NCI-H146 (cell line): ENCODE measurements around the gene MKNK1.
"Not testable (repeated sequence)": the region's sequence is repeated elsewhere in the genome, so short reads cannot be mapped to it uniquely, and the experiment has no call there.

ENCODE experiments used
- DNase-seq: peaks from one replicate; lab custom pipeline; 2025; lab: John Stamatoyannopoulos, UW

The MKNK1 gene

GRCh38 chr1:46603858-46604549, at the start of gene MKNK1:
TSS of gene MKNK1 (minus strand) at chr1:46604268. CDS start at chr1:46583327, 20,941 bp downstream.
- peak; percentile 93 for DNase-seq

GRCh38 chr1:46653405-46653958, 49.4 kb upstream of the MKNK1 start:
- DNase-seq = no peak

DNA sequence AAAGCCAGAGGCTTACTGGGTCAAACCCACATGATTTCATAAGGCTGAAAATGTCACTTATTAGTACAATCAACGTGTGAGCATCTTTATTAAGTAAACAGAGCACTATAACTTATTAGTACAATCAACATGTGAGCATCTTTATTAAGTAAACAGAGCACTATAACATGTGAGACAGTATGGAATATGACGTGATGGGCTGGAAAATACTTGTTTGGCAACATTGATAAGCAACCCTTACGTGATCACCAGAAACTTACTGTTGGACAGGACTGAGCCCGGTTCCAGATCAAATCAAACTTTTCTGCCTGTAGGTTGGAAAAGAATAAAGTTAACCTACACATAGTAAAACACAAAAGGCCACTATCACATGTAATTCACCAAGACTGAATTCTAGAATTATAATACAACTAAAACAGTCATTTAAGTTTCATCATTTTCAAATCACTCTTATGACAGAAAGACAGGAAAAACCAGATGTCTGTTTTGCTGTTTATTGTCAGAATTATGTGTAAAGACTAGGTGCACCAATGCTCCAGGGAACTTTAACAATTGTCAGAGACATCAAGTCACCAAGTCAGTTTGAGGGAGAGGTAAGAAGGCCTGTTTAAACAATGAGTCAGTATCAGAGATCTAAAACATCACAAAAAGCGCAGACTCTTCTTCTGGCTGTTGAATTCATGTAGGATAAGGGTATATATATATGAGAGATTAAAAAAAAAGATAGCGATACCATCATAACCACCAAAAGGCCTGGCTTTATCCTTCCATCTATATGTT, 48.4 kb upstream of the MKNK1 start:
- no peak for DNase-seq

DNA sequence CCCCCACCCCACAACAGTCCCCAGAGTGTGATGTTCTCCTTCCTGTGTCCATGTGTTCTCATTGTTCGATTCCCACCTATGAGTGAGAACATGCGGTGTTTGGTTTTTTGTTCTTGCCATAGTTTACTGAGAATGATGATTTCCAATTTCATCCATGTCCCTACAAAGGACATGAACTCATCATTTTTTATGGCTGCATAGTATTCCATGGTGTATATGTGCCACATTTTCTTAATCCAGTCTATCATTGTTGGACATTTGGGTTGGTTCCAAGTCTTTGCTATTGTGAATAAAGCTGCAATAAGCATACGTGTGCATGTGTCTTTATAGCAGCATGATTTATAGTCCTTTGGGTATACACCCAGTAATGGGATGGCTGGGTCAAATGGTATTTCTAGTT, 47.1 kb upstream of the MKNK1 start:
- not testable (repeated sequence) for DNase-seq

- DNase-seq = no peak
Measured at GRCh38 chr1:46650491-46650890, 46.4 kb upstream of the MKNK1 start.

- DNase-seq = no peak
Measured at GRCh38 chr1:46649764-46650163, 45.7 kb upstream of the MKNK1 start.

DNA sequence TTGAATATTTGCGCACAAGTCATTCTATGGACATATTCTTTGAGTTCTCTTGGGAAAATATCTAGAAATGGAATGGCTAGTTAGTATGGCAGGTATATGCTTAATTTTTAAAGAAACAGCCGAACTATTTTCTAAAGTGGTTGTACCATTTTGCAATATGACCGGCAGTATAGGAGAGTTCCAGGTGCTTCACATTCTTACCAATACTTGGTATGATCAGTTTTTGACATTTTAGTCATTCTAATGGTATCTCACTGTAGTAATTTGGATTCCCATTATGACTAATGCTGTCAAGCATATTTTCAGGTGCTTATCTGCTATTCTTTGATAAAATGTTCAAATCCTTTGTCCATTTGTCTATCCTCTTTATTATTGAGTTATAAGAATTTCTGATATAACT, 43.5 kb upstream of the MKNK1 start:
- no peak for DNase-seq

DNA sequence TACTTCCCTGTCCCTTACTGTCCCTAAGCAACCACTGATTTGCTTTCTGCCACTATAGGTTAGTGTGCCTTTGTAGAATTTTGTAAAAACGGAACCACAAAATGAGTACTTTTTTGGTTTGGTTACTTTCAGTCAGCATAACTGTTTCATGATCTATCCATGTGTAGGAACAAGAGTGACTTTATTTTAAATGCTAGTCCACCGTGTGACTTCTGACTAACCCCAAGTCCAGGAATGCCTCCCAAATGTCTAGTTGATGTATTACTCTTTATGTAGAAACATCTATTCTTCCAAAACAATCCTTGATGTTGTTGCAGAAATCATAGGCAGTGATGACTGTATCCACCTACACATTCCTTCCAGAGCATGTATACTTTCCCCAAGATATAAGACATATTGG, 42.8 kb upstream of the MKNK1 start:
- DNase-seq = no peak

DNA sequence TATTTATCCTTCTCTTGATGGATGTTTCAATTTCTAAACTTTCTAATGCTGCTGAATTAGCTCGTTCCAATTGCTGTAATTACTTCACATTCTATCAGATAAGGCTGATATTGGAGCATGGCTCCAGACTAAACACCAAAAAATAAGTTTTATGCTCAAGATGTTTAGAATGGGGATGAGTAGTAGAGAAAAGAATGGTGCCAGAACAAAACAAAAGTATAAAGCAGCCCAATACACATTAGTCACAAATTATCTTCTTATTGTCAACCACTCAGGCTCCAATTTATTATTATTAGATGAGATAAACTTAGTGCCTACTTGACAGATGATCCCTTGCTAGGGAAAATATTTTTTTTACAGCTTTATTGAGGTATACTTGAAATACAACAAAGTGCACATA, 42.3 kb upstream of the MKNK1 start:
- DNase-seq = no peak

DNA sequence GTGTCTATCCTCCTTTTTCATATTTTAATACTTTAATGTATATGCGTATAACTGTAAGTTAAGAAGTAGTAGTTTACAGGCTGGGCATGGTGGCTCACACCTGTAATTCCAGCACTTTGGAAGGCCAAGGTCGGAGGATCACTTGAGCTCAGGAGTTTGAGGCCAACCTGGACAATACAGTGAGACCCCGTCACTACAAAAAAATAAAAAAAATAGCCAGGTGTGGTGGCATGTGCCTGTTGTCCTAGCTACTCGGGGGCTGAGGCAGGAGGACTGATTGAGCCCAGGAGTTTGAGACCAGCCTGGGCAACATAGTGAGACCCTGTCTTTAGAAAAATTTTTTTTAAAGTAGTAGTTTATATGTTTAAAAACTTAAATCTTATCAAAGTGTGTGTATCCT, 41.7 kb upstream of the MKNK1 start:
- DNase-seq = no peak

DNA sequence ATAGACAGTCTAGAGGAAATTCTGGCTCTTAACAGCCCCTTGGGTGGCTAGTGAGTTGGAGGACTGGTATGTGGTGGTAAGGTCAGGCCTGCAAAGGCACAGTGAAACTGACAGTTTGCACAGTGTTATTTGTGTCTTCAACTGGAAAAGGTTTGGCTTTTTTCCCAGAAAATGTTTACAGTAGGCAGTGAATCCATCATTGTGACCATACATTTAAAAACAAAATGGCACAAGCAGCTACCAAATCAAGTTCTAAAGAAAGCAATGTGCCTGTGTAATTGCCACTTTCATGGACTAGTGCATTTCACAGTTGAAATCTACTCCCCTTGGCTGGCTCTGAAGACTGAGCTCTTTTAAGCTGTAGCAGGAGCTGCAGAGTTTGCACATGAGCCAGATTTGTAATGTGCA, 39.3 kb upstream of the MKNK1 start:
- peak; percentile 46 for DNase-seq

DNA sequence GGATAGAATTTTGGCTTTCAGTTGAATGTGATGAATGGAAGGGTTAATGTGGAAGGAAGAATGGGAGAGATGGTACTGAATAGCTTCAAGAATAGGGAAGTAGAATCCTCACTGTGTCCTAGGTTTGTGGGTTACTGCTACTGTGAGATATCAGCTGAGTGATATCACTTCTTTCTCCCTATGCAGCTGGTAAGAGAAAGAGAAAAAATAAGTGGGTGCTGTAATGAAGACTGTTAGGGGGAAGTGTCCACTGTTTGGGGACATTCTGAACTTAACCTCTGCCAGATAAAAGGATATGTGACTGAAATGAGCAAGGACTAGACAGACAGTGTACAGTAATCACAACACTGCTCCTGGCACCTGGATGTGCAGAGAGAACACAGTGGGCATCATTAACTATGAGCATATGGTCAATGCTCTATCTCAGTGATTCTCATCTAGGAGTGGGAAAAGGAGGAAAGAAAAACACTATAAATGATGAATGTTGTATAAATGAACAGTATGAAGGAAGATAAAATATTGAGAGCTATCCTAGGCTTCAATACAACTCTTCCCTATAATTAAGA, 38.1 kb upstream of the MKNK1 start:
- DNase-seq = no peak

GRCh38 chr1:46639547-46639946, 35.5 kb upstream of the MKNK1 start:
- no peak for DNase-seq

GRCh38 chr1:46638921-46639320, 34.9 kb upstream of the MKNK1 start:
- DNase-seq = no peak

GRCh38 chr1:46637444-46638083, 33.5 kb upstream of the MKNK1 start:
- no peak for DNase-seq

DNA sequence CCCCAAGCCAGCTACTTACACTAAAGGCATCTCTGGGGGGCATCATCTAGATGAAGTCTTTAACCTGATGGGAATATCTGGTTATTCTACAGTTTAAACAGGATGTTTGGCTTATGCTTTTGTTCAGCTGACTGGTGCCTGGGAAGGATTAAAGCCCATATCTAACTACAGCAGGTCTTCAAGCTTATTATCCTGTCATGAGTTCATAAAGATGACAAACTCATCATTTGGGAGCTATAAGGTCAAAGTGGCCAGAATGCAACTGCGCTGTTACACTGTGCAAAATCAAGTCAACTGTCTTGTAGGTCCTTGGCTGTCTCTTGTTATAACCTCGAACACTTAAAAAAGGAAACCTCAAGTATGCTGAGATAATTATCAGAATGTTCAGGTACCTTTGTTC, 31.1 kb upstream of the MKNK1 start:
- DNase-seq = no peak

GRCh38 chr1:46630719-46631118, 26.7 kb upstream of the MKNK1 start:
- DNase-seq = no peak

- DNase-seq = no peak
Measured at GRCh38 chr1:46623743-46624644, 19.9 kb upstream of the MKNK1 start.

- DNase-seq = peak; percentile 22
Measured at GRCh38 chr1:46622344-46622743, 18.3 kb upstream of the MKNK1 start.

- no peak for DNase-seq
Measured at GRCh38 chr1:46621930-46622329, 17.9 kb upstream of the MKNK1 start.

DNA sequence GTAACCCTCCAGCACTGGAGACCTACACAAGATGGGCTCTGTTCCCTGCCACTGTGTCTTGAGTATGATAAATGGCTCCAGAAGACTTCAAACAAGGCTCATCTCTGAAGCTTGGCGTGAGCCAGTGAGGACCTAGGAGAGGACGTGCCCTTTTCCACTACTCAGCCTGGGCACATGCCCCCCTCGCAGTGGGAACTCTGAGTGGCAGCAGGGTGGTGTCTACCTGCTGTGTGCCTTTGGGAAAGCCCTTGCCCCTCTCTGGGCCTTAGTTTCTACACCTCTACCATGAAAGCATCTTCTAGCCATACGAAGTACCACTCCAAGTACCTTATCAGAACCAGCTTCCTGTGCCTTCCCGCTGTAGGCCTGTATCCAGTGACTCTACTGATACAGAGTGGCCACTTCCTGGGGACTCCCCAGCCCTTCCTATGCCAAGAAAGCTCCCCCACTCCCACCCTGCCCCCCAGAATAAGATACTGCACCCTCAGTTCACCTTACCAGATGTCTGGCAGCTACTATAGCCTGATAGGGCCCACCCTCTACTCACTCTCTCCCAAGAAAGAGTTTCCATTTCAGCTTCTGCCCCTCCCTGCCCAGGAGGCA, 15.7 kb upstream of the MKNK1 start:
- DNase-seq = no peak
